B cell (primary cell): ENCODE data around the gene ITGA7.

Source experiments
- EZH2 ChIP-seq: IDR thresholded peaks from 2 replicates; pipeline ENCODE4 v1.6.1; 2012; ENCODE audit warnings: borderline replicate concordance, low read depth, mild to moderate bottlenecking, moderate library complexity, low read length; ENCODE audit not compliant: insufficient read depth, poor library complexity, severe bottlenecking
- TF ChIP-seq, protein P1 (sequence below): fragments of 200-600 bp; IDR thresholded peaks from one replicate; pipeline ENCODE4 v1.8.0; 2022; ENCODE audit warnings: antibody characterized with exemption, mild to moderate bottlenecking

DNA sequence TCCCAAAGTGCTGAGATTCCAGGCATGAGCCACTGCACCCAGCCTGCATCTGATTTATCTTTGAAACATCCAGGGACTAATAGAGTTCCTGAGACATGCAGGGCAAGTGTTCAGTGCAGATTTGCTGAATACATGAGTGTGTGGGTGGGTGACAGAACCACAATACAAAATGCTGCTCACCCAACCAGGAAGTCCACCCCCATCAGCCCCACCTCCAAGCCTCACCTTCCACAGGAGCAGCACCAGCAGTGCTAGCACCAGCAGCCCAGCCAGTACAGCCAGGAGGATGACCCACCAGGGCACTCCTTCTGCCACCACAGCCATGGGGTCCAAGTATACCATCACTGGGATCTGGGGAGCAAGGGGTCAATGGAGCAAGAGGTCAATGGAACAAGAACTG is 20.0 kb downstream of the ITGA7 start:
- TF ChIP-seq, protein P1, sequence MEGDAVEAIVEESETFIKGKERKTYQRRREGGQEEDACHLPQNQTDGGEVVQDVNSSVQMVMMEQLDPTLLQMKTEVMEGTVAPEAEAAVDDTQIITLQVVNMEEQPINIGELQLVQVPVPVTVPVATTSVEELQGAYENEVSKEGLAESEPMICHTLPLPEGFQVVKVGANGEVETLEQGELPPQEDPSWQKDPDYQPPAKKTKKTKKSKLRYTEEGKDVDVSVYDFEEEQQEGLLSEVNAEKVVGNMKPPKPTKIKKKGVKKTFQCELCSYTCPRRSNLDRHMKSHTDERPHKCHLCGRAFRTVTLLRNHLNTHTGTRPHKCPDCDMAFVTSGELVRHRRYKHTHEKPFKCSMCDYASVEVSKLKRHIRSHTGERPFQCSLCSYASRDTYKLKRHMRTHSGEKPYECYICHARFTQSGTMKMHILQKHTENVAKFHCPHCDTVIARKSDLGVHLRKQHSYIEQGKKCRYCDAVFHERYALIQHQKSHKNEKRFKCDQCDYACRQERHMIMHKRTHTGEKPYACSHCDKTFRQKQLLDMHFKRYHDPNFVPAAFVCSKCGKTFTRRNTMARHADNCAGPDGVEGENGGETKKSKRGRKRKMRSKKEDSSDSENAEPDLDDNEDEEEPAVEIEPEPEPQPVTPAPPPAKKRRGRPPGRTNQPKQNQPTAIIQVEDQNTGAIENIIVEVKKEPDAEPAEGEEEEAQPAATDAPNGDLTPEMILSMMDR: no peak
- TF ChIP-seq EZH2: no peak
